Calu3 (cell line): ENCODE data around the gene SIRPA. TPM values are rescaled to one million over a fixed set of nuclear protein-coding genes. Genes with fewer than 3 reads are reported as not detected.

Experiments used
- BruUV-seq: library from RNA; stranded (reverse); fragments of 400-500 nt; replicated peaks from 2 replicates; lab custom pipeline; 2021; lab: Mats Ljungman, UMichigan
- CTCF ChIA-PET: fragments of 300-600 bp; sonication (Branson Sonifier 250); formaldehyde crosslinking; loops from one replicate; lab custom pipeline; 2022; ENCODE audit warnings: antibody characterized with exemption; lab: Charles Lee
- DNase-seq: peaks from one replicate; pipeline ENCODE4 v3.0.0; 2022
- H3K27ac Mint-ChIP-seq: one replicate; pipeline ENCODE4 v1.8.0; 2022; ENCODE audit warnings: mixed read lengths; ENCODE audit not compliant: unreplicated experiment
- H3K27me3 Mint-ChIP-seq: one replicate; pipeline ENCODE4 v1.8.0; 2022; ENCODE audit warnings: mixed read lengths; ENCODE audit not compliant: unreplicated experiment
- H3K36me3 Mint-ChIP-seq: one replicate; pipeline ENCODE4 v1.8.0; 2022; ENCODE audit warnings: mild to moderate bottlenecking, moderate library complexity, mixed read lengths; ENCODE audit not compliant: insufficient read depth, unreplicated experiment
- H3K4me1 Mint-ChIP-seq: one replicate; pipeline ENCODE4 v1.8.0; 2022; ENCODE audit warnings: mild to moderate bottlenecking, low read depth, mixed read lengths; ENCODE audit not compliant: unreplicated experiment
- H3K4me3 Mint-ChIP-seq: one replicate; pipeline ENCODE4 v1.8.0; 2022; ENCODE audit warnings: mild to moderate bottlenecking, low read depth, moderate library complexity, mixed read lengths; ENCODE audit not compliant: unreplicated experiment
- H3K9me3 Mint-ChIP-seq: one replicate; pipeline ENCODE4 v1.8.0; 2022; ENCODE audit warnings: low read depth, mixed read lengths; ENCODE audit not compliant: unreplicated experiment
- CTCF ChIP-seq: fragments of 200-600 bp; IDR thresholded peaks from one replicate; pipeline ENCODE4 v1.8.0; 2022; ENCODE audit warnings: antibody characterized with exemption; ENCODE audit not compliant: unreplicated experiment
- intact Hi-C: fragments of 100-400 bp; cut with micrococcal nuclease; formaldehyde crosslinking; loops from one replicate; pipeline ENCODE4 v1.10.0; 2022; ENCODE audit not compliant: unreplicated experiment
- total RNA-seq: library from RNA; stranded (reverse); gene quantifications from 2 replicates; pipeline ENCODE4 v1.2.3, GENCODE V29; 2022

SIRPA gene
- total RNA-seq, 1 experiment from 2014 or later: 24.0 TPM

- H3K4me1 Mint-ChIP-seq: no peaks in the 10 kb centered on the region
- no peak overlapping the region for H3K27ac Mint-ChIP-seq
- DNase-seq: no peak
Observed at GRCh38 chr20:1928154-1928553, 32.9 kb downstream of the SIRPA start.

GRCh38 chr20:1928782-1929181, 33.6 kb downstream of the SIRPA start:
- Mint-ChIP-seq H3K36me3 (peaks cover 6% of the 10 kb centered on the region), H3K4me3 (no peak overlapping the region), H3K9me3 (no peaks in the 10 kb centered on the region), H3K27ac (no peak overlapping the region), H3K4me1 (no peaks in the 10 kb centered on the region), H3K27me3 (no peaks in the 10 kb centered on the region)
- CTCF ChIA-PET: no interaction called here
- intact Hi-C loops: no loop called here
- no TSS peak for BruUV-seq
- TF ChIP-seq CTCF: no peak
- no peak for DNase-seq

More at GRCh38 chr20:1928154-1928553, 32.9 kb downstream of the SIRPA start:
- no peak overlapping the region for H3K4me3 Mint-ChIP-seq
- peaks cover 6% of the 10 kb centered on the region for H3K36me3 Mint-ChIP-seq
- H3K27me3 Mint-ChIP-seq: no peaks in the 10 kb centered on the region
- H3K9me3 Mint-ChIP-seq: no peaks in the 10 kb centered on the region
- no TSS peak for BruUV-seq
- CTCF ChIA-PET: no interaction called here
- intact Hi-C loops: no loop called here
- no peak for TF ChIP-seq CTCF

GRCh38 chr20:1929460-1929859, 34.3 kb downstream of the SIRPA start:
- CTCF ChIA-PET: no interaction called here
- Mint-ChIP-seq H3K9me3 (no peaks in the 10 kb centered on the region), H3K4me1 (no peaks in the 10 kb centered on the region), H3K27ac (no peak overlapping the region), H3K36me3 (peaks cover 6% of the 10 kb centered on the region), H3K27me3 (no peaks in the 10 kb centered on the region), H3K4me3 (no peak overlapping the region)
- no TSS peak for BruUV-seq
- no peak for TF ChIP-seq CTCF
- intact Hi-C loops: no loop called here
- no peak for DNase-seq

GRCh38 chr20:1930165-1930564, 35.0 kb downstream of the SIRPA start:
- TF ChIP-seq CTCF: no peak
- H3K9me3 Mint-ChIP-seq: no peaks in the 10 kb centered on the region
- H3K4me1 Mint-ChIP-seq: no peaks in the 10 kb centered on the region
- no peak for DNase-seq
- H3K27ac Mint-ChIP-seq: no peak overlapping the region
- no peaks in the 10 kb centered on the region for H3K27me3 Mint-ChIP-seq
- H3K4me3 Mint-ChIP-seq: no peak overlapping the region
- intact Hi-C loops: no loop called here
- CTCF ChIA-PET: no interaction called here
- BruUV-seq: no TSS peak
- peaks cover 6% of the 10 kb centered on the region for H3K36me3 Mint-ChIP-seq
